Measurements from ENCODE around the gene ERFE.

Gene ERFE

GRCh38 chr2:238140040-238140439, 18.7 kb upstream of the ERFE start:
- DNase-seq: no peak

- DNase-seq: no peak
These were observed 17.8 kb upstream of the ERFE start for GRCh38 chr2:238140721-238141540.

- no peak for DNase-seq
These were observed 17.0 kb upstream of the ERFE start for GRCh38 chr2:238141541-238142318.

- no peak for DNase-seq
These were observed 16.2 kb upstream of the ERFE start for GRCh38 chr2:238142382-238143205.

- no peak for DNase-seq
These were observed 15.4 kb upstream of the ERFE start for GRCh38 chr2:238143239-238143951.

GRCh38 chr2:238144262-238144661, 14.5 kb upstream of the ERFE start:
- no peak for DNase-seq

- DNase-seq: no peak
These were observed 13.7 kb upstream of the ERFE start for GRCh38 chr2:238145046-238145445.

GRCh38 chr2:238145851-238146250, 12.9 kb upstream of the ERFE start:
- DNase-seq: no peak

GRCh38 chr2:238146884-238147544, 11.8 kb upstream of the ERFE start:
- DNase-seq: no peak

GRCh38 chr2:238148981-238149380, 9.8 kb upstream of the ERFE start:
- DNase-seq: no peak

GRCh38 chr2:238149841-238150572, 8.8 kb upstream of the ERFE start:
- no peak for DNase-seq

- no peak for DNase-seq
These were observed 8.1 kb upstream of the ERFE start for GRCh38 chr2:238150686-238151085.

GRCh38 chr2:238151205-238151604, 7.6 kb upstream of the ERFE start:
- no peak for DNase-seq

- no peak for DNase-seq
These were observed 7.0 kb upstream of the ERFE start for GRCh38 chr2:238151628-238152235.

- DNase-seq: no peak
These were observed 5.7 kb upstream of the ERFE start for GRCh38 chr2:238152771-238153688.

GRCh38 chr2:238154570-238154969, 4.2 kb upstream of the ERFE start:
- DNase-seq: no peak

- DNase-seq: no peak
These were observed 3.6 kb upstream of the ERFE start for GRCh38 chr2:238155051-238155760.

GRCh38 chr2:238155761-238156694, 2.7 kb upstream of the ERFE start:
- DNase-seq: no peak
